Heart right ventricle (tissue), 16 donors: ENCODE data around the gene DGKZ. TPM values are rescaled to one million over a fixed set of nuclear protein-coding genes. Genes with fewer than 3 reads are reported as not detected.

Experiments
- ATAC-seq, 8 donors: fragments of 200-7000 bp; cut with Tn5 transposase; one replicate each; pipeline ENCODE4 v1.9.1; 2020; ENCODE audit warnings: mild to moderate bottlenecking in 8 of 8, moderate library complexity in 8 of 8, moderate number of reproducible peaks in 1 of 8
- DNase-seq, 2 donors: peaks; one replicate each; pipeline ENCODE4 v3.0.0-alpha.2; 2020
- H3K27ac ChIP-seq, 10 donors: fragments of 200-600 bp; sonication (generic) in 2 of 10; one replicate each; pipeline versions ENCODE4 v1.5.0 to v1.8.0; 2020 to 2022; ENCODE audit warnings: mild to moderate bottlenecking in 3 of 10
- H3K27me3 ChIP-seq, 7 donors: fragments of 200-600 bp; one replicate each; pipeline ENCODE4 v1.8.0; 2021 to 2022; ENCODE audit warnings: mild to moderate bottlenecking in 2 of 7
- H3K36me3 ChIP-seq, 9 donors: fragments of 200-600 bp; sonication (generic) in 1 of 9; one replicate each; pipeline versions ENCODE4 v1.5.0 to v1.8.0; 2020 to 2022; ENCODE audit warnings: mild to moderate bottlenecking in 2 of 9
- H3K4me1 ChIP-seq, 9 donors: fragments of 200-600 bp; sonication (generic) in 1 of 9; one replicate each; pipeline versions ENCODE4 v1.5.0 to v1.8.0; 2020 to 2022; ENCODE audit warnings: mild to moderate bottlenecking in 4 of 9
- H3K4me3 ChIP-seq, 10 donors: fragments of 200-600 bp; sonication (generic) in 2 of 10; one replicate each; pipeline versions ENCODE4 v1.5.0 to v1.8.0; 2020 to 2022; ENCODE audit warnings: mild to moderate bottlenecking in 7 of 10, moderate library complexity in 2 of 10
- H3K9me3 ChIP-seq, 11 donors: fragments of 200-600 bp in 10 of 11; sonication (generic) in 2 of 11; one replicate each; pipeline versions ENCODE4 v1.5.0 to v1.8.0; 2013 to 2022; ENCODE audit warnings: mild to moderate bottlenecking in 2 of 11, control low read depth in 1 of 11, moderate library complexity in 1 of 11
- WGBS, 2 donors: extraction: QIAGEN DNeasy Blood & Tissue Kit; methylation state at CpG; one replicate each; pipeline ENCODE4 v1.1.7; 2013; ENCODE audit warnings: inconsistent platforms in 1 of 2; 5-methylcytosine and 5-hydroxymethylcytosine counted together
- intact Hi-C, 10 donors: fragments of 100-400 bp; cut with DNase I; formaldehyde crosslinking; loops; one replicate each; pipeline versions ENCODE4 v1.11.1 to v1.14.2; 2022
- polyA plus RNA-seq, 2 donors: library from polyadenylated mRNA; stranded (reverse); fragments of 200-250 nt; gene quantifications; one replicate each; pipeline ENCODE4 v1.2.3, GENCODE V29; 2013
- total RNA-seq, 10 donors: library from RNA; stranded (reverse); fragmentation: NEBNext Ultra II Directional in 3 of 10; extraction: Animal tissue kit (Norgen Biotek cat#: 25700) in 3 of 10; gene quantifications; one replicate each; pipeline versions ENCODE4 v1.2.1 to v1.2.4, GENCODE V29; 2021 to 2023
- TF ChIP-seq, protein P1 (sequence below), 9 donors: fragments of 200-600 bp; sonication (generic) in 2 of 9; IDR thresholded peaks; one replicate each; pipeline versions ENCODE4 v1.5.0 to v1.8.0; 2021 to 2022; ENCODE audit warnings: antibody characterized with exemption in 9 of 9, mild to moderate bottlenecking in 5 of 9, moderate library complexity in 1 of 9
- donor health status: Arrhythmogenic right ventricular cardiomyopathy.
- donor health status: ischemic (EF 13 %, LVEDD 7.1; RV severe dilation, severe dysfunction).
- donor health status: healthy with polysubstance abuse.
- donor health status: DM: no; HTN: yes; CAD: no.
- donor health status: DM: no; HTN: no; CAD: no.
- donor health status: ischemic (EF 25% LVEDD 6.9; RV normal size, moderate dysfunction).
- donor health status: ischemic (EF 25% LVEDD 5.7; RV mildly dilated, moderate dysfunction).
- donor health status: healthy.
- donor health status: DM: yes; HTN: yes; CAD: no.
- donor health status: Ischemic cardiomyopathy.
- donor health status: ischemic (EF 35%, LVEDD 5.7; RV mildly dilated, moderate dysfunction).
- donor health status: nonischemic (EF 11% LVEDD 7.7; RV severe dilation, severe dysfunction).
- donor health status: DM: yes; HTN: yes; CAD: no.
- donor health status: PGD.
- donor health status: ischemic (EF 29% LVEDD 5.4; RV normal size, mild dysfunction).
- donor health status: nonischemic (EF 23%, LVEDD 6.1; RV moderate dilation, normal function).

Gene DGKZ
- total and polyA plus RNA-seq, 12 donors: 31.9 to 107 (median 60.1) TPM

- intact Hi-C loops: no loop called here
- WGBS, 2 donors: 59% methylated on average over 5 of the region's 5 CpGs
- peaks cover 5 to 57% (median 21%) of the 10 kb centered on the region in 7 donors for H3K27me3 ChIP-seq
Observed at GRCh38 chr11:46330154-46330553, 17.1 kb upstream of the DGKZ start.

DNA sequence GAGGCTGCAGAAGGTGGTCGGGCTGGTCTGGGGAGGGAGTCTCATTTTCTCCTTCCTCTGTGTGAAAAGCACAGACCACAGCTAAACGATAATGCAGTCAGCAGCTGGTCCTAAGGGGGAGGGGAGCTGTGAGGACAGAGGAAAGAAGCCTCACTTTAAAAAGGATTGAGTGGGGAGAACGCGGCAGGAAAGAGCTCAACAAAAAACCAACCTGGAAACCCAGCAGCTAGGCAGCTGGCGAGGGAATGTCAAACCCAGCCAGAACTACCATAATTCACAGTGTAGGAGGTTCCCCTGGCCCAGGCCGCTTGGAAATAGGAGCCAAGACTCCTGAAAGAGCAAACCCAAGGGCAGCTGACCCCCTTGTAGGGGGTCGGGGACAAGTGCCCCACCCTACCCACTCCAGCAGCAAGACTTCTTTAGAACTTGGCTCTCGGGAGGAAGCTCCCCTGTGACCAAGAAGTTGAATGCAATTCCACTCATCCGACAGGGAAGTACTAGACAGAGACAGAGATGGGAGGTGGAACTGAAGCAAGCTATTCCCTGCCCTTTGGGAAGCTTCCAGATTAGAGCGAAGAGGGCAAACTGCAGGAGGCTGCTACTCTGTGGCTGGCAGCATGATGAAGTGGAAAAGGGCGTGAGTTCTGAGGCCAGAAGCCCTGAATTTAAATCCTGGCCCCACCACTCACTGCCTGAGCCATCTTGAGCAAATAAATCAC lies 16.5 kb upstream of the DGKZ start:
- no peak overlapping the region for H3K4me3 ChIP-seq
- peak overlapping the region in 1 of 10 donors; percentile 12 for H3K27ac ChIP-seq
- H3K36me3 ChIP-seq: no peaks in the 10 kb centered on the region
- H3K27me3 ChIP-seq: peaks cover 5 to 57% (median 21%) of the 10 kb centered on the region in 7 donors
- 18 to 20% methylated on average over 11 of the region's 11 CpGs for WGBS, 2 donors
- no peaks in the 10 kb centered on the region for H3K9me3 ChIP-seq
- intact Hi-C loops: no loop called here
- TF ChIP-seq, protein P1, sequence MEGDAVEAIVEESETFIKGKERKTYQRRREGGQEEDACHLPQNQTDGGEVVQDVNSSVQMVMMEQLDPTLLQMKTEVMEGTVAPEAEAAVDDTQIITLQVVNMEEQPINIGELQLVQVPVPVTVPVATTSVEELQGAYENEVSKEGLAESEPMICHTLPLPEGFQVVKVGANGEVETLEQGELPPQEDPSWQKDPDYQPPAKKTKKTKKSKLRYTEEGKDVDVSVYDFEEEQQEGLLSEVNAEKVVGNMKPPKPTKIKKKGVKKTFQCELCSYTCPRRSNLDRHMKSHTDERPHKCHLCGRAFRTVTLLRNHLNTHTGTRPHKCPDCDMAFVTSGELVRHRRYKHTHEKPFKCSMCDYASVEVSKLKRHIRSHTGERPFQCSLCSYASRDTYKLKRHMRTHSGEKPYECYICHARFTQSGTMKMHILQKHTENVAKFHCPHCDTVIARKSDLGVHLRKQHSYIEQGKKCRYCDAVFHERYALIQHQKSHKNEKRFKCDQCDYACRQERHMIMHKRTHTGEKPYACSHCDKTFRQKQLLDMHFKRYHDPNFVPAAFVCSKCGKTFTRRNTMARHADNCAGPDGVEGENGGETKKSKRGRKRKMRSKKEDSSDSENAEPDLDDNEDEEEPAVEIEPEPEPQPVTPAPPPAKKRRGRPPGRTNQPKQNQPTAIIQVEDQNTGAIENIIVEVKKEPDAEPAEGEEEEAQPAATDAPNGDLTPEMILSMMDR (IDR thresholded peaks at IDR 0.05): no peak
- ATAC-seq (peak in 5 of 8 donors; percentile 3 to 38 (median 23)), DNase-seq (no peak)
- peaks cover 10 to 45% (median 27%) of the 10 kb centered on the region in 9 donors for H3K4me1 ChIP-seq

More at GRCh38 chr11:46330154-46330553, 17.1 kb upstream of the DGKZ start:
- no peaks in the 10 kb centered on the region for H3K36me3 ChIP-seq
- no peaks in the 10 kb centered on the region for H3K9me3 ChIP-seq
- peaks cover 10 to 43% (median 27%) of the 10 kb centered on the region in 9 donors for H3K4me1 ChIP-seq
- ATAC-seq (no peak), DNase-seq (no peak)
- TF ChIP-seq, protein P1 (IDR thresholded peaks at IDR 0.05): no peak
- H3K4me3 ChIP-seq: no peak overlapping the region
- H3K27ac ChIP-seq: no peak overlapping the region

DNA sequence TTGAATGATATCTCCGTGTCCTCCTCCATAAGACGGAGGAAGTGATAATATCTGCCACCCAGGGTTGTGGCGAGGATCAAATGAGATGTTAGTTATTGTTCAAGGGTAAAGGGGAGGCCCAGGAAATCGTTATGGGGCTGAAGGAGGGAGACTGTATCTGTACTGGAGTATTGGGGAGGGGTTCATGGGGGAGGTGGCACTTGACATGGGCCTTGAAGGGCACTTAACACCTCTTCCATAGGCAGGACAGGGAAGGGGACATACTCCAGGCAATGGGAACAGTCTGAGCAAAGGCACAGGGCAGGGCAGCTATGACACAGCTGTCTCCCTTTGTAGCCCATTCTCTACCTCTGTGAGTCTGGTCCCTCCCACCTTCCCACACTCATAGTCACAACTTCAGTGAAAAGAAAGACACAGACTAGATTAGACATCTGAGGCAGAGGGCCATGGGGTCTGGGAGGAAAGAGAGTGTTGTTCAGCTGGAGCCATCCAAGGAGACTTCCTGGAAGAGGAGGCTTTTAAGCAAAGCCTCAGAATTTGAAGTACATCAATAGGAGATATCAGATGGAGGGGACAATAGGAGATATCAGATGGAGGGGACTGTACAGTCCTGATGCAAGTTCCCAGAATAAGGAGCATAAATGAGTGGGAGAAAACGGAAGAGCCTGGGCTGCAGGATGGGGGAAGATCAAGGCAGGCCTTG lies 15.8 kb upstream of the DGKZ start:
- ATAC-seq (no peak), DNase-seq (no peak)
- no peaks in the 10 kb centered on the region for H3K9me3 ChIP-seq
- H3K27ac ChIP-seq: no peak overlapping the region
- TF ChIP-seq, protein P1 (IDR thresholded peaks at IDR 0.05): no peak
- intact Hi-C loops: no loop called here
- H3K27me3 ChIP-seq: peaks cover 5 to 57% (median 21%) of the 10 kb centered on the region in 7 donors
- 49 to 64% methylated on average over 5 of the region's 5 CpGs for WGBS, 2 donors
- no peak overlapping the region for H3K4me3 ChIP-seq
- H3K4me1 ChIP-seq: peaks cover 10 to 53% (median 27%) of the 10 kb centered on the region in 9 donors
- H3K36me3 ChIP-seq: no peaks in the 10 kb centered on the region

DNA sequence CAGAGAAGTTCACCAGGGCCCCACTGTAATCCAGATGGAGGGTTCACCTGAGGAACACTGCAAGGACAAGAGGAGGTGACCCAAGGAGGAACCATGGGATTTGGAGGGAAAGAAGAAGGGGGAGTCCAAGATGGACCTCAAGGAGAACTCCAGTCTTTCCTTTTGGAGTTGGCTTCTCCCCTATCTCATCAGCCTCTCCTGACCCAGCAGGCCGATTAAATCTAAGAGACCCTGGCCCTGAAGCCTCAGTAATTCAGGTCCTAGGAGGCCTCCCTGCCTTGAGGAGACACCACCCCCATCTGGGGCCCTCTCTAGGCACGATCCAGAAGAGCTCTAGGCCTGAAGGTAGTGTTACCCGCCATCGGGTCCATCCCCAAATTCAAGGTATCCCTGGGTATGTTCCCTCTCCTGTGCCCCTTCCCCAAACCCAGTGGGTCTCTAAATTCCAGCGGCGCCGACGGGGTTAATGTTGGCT lies 15.1 kb upstream of the DGKZ start:
- TF ChIP-seq, protein P1 (IDR thresholded peaks at IDR 0.05): no peak
- WGBS, 2 donors: 33 to 40% methylated on average over 8 of the region's 8 CpGs
- H3K27ac ChIP-seq: no peak overlapping the region
- H3K27me3 ChIP-seq: peaks cover 5 to 57% (median 21%) of the 10 kb centered on the region in 7 donors
- intact Hi-C loops: no loop called here
- H3K36me3 ChIP-seq: no peaks in the 10 kb centered on the region
- peaks cover 10 to 58% (median 27%) of the 10 kb centered on the region in 9 donors for H3K4me1 ChIP-seq
- H3K4me3 ChIP-seq: peak overlapping the region in 8 of 10 donors; percentile 35 to 59 (median 54)
- DNase-seq (no peak), ATAC-seq (no peak)
- no peaks in the 10 kb centered on the region for H3K9me3 ChIP-seq
